IMR-90 (cell line): ENCODE data around the gene ADGRG4. TPM values are rescaled to one million over a fixed set of nuclear protein-coding genes. Genes with fewer than 3 reads are reported as not detected.
A peak's percentile ranks its signal among the peaks of the same experiment; 100 is the strongest.

ENCODE experiments used
- ATAC-seq: fragments of 200-7000 bp; cut with Tn5 transposase; 2 replicates; pipeline ENCODE4 v1.9.1; 2020; ENCODE audit warnings: low read depth, mild to moderate bottlenecking, moderate library complexity
- BruUV-seq: library from RNA; stranded (reverse); fragments of 400-500 nt; replicated peaks from 2 replicates; lab custom pipeline; 2021; lab: Mats Ljungman, UMichigan
- CTCF ChIA-PET: fragments of 300-600 bp; formaldehyde crosslinking; extraction: SDS; loops from one replicate; lab custom pipeline; 2021; ENCODE audit warnings: antibody characterized with exemption; lab: Yijun Ruan, JAX
- POLR2A ChIA-PET: fragments of 300-600 bp; sonication (Branson Sonifier 250); formaldehyde crosslinking; loops from one replicate; lab custom pipeline; 2022; ENCODE audit warnings: antibody characterized with exemption; ENCODE audit not compliant: unreplicated experiment; lab: Charles Lee
- DNase-seq: peaks from one replicate; pipeline ENCODE4 v3.0.0; 2013
- H2AFZ ChIP-seq: replicated peaks from 2 replicates; pipeline ENCODE3; 2013; ENCODE audit warnings: low read length, mild to moderate bottlenecking; ENCODE audit not compliant: poor library complexity
- H2AK5ac ChIP-seq: 2 replicates; pipeline ENCODE4 v1.6.1; 2013; ENCODE audit warnings: low read depth, low read length, inconsistent platforms
- H2AK9ac ChIP-seq: replicated peaks from 2 replicates; pipeline ENCODE3; 2013; ENCODE audit warnings: mild to moderate bottlenecking, low read depth, low read length, moderate library complexity; ENCODE audit not compliant: poor library complexity
- H2BK120ac ChIP-seq: 2 replicates; pipeline ENCODE4 v1.6.1; 2013; ENCODE audit warnings: low read depth, low read length, inconsistent platforms
- H2BK15ac ChIP-seq: 3 replicates; pipeline ENCODE4 v1.6.1; 2013; ENCODE audit warnings: low read depth, low read length, inconsistent platforms
- H2BK20ac ChIP-seq: 2 replicates; pipeline ENCODE4 v1.6.1; 2013; ENCODE audit warnings: low read depth, mild to moderate bottlenecking, inconsistent platforms, low read length, moderate library complexity
- H2BK5ac ChIP-seq: 2 replicates; pipeline ENCODE4 v1.6.1; 2013; ENCODE audit warnings: mild to moderate bottlenecking, low read depth, low read length, inconsistent platforms; ENCODE audit not compliant: poor library complexity, severe bottlenecking
- H3K14ac ChIP-seq: replicated peaks from 2 replicates; pipeline ENCODE4 v1.6.1; 2013; ENCODE audit warnings: low read depth, low read length, inconsistent platforms
- H3K18ac ChIP-seq: 2 replicates; pipeline ENCODE4 v1.6.1; 2013; ENCODE audit warnings: low read depth, low read length, control low read depth
- H3K23ac ChIP-seq: 2 replicates; pipeline ENCODE4 v1.6.1; 2013; ENCODE audit warnings: low read depth, low read length, inconsistent platforms
- H3K27ac ChIP-seq: 2 replicates; pipeline ENCODE4 v1.5.1; 2013; ENCODE audit warnings: mild to moderate bottlenecking, control low read depth, low read length; ENCODE audit not compliant: insufficient read depth
- H3K27me3 ChIP-seq: 2 replicates; pipeline ENCODE4 v1.6.1; 2013; ENCODE audit warnings: low read length; ENCODE audit not compliant: control insufficient read depth, insufficient read depth
- H3K36me3 ChIP-seq: 2 replicates; pipeline ENCODE4 v1.6.1; 2013; ENCODE audit warnings: low read length, mixed read lengths; ENCODE audit not compliant: control insufficient read depth, insufficient read depth
- H3K4ac ChIP-seq: 2 replicates; pipeline ENCODE4 v1.6.1; 2013; ENCODE audit warnings: low read depth, low read length, inconsistent platforms
- H3K4me1 ChIP-seq: 2 replicates; pipeline ENCODE4 v1.6.1; 2013; ENCODE audit warnings: low read length, mixed read lengths; ENCODE audit not compliant: control insufficient read depth, insufficient read depth
- H3K4me2 ChIP-seq: 2 replicates; pipeline ENCODE4 v1.6.1; 2013; ENCODE audit warnings: low read depth, mild to moderate bottlenecking, control low read depth, low read length, moderate library complexity
- H3K4me3 ChIP-seq: 2 replicates; pipeline ENCODE4 v1.5.1; 2013; ENCODE audit warnings: low read depth, mild to moderate bottlenecking, control low read depth, low read length, moderate library complexity; ENCODE audit not compliant: insufficient read depth
- H3K56ac ChIP-seq: 2 replicates; pipeline ENCODE4 v1.6.1; 2013; ENCODE audit warnings: low read length, inconsistent platforms; ENCODE audit not compliant: insufficient read depth; ENCODE audit errors: extremely low read depth
- H3K79me1 ChIP-seq, 2 experiments: 2 replicates each; pipeline ENCODE4 v1.6.1; 2013; ENCODE audit warnings: low read length in 2 of 2, inconsistent platforms in 1 of 2, low read depth in 1 of 2
- H3K9ac ChIP-seq: 2 replicates; pipeline ENCODE4 v1.6.1; 2013; ENCODE audit warnings: low read depth, low read length, control low read depth
- H3K9me1 ChIP-seq: 2 replicates; pipeline ENCODE4 v1.6.1; 2013; ENCODE audit warnings: low read length, inconsistent platforms; ENCODE audit not compliant: insufficient read depth
- H3K9me3 ChIP-seq: 2 replicates; pipeline ENCODE4 v1.6.1; 2013; ENCODE audit warnings: low read length; ENCODE audit not compliant: control insufficient read depth, insufficient read depth
- H4K20me1 ChIP-seq: 2 replicates; pipeline ENCODE4 v1.6.1; 2013; ENCODE audit warnings: low read length, inconsistent platforms; ENCODE audit not compliant: insufficient read depth
- H4K5ac ChIP-seq: 2 replicates; pipeline ENCODE4 v1.6.1; 2013; ENCODE audit warnings: mild to moderate bottlenecking, low read depth, low read length, control low read depth
- H4K8ac ChIP-seq, 2 experiments: 2 replicates each; pipeline ENCODE4 v1.6.1; 2013; ENCODE audit warnings: low read depth in 2 of 2, low read length in 2 of 2, control low read depth in 1 of 2, inconsistent platforms in 1 of 2
- H4K91ac ChIP-seq: 2 replicates; pipeline ENCODE4 v1.6.1; 2013; ENCODE audit warnings: low read depth, low read length, inconsistent platforms; ENCODE audit not compliant: insufficient read depth
- CEBPB ChIP-seq: IDR thresholded peaks from 2 replicates; pipeline ENCODE4 v1.6.1; 2012; ENCODE audit warnings: low read depth, low read length, improper control_type of control experiment
- CHD1 ChIP-seq: IDR thresholded peaks from 2 replicates; pipeline ENCODE4 v1.6.1; 2012; ENCODE audit warnings: low read depth, low read length, improper control_type of control experiment
- CTCF ChIP-seq: conservative IDR thresholded peaks from 2 replicates; pipeline ENCODE4 v1.5.1; 2012; ENCODE audit warnings: mild to moderate bottlenecking, low read depth, low read length, improper control_type of control experiment
- MAFK ChIP-seq: IDR thresholded peaks from 2 replicates; pipeline ENCODE4 v1.6.1; 2012; ENCODE audit warnings: low read depth, low read length, improper control_type of control experiment
- dilution Hi-C: fragments of 300-500 bp; cut with HindIII; formaldehyde crosslinking; loops from one replicate; pipeline ENCODE4 v1.14.3; 2018; ENCODE audit warnings: low sequenced_read_pairs; ENCODE audit not compliant: unreplicated experiment
- in situ Hi-C: fragments of 300-500 bp; cut with MboI; formaldehyde crosslinking; loops from 3 replicates; pipeline ENCODE4 v1.14.3; 2019; ENCODE audit warnings: low sequenced_read_pairs, inconsistent platforms, mixed read lengths
- intact Hi-C: fragments of 100-400 bp; cut with micrococcal nuclease; formaldehyde crosslinking; loops from 2 replicates; pipeline ENCODE4 v1.10.0; 2022
- polyA plus RNA-seq, 3 experiments: library from polyadenylated mRNA; depleted of rRNA; stranded (reverse); fragments of >200 nt; gene quantifications; 2 replicates each; pipeline ENCODE4 v1.2.3, GENCODE V29; 2012; ENCODE audit warnings: low replicate concordance in 1 of 3
- total RNA-seq: library from RNA; depleted of rRNA; stranded (reverse); fragments of >200 nt; gene quantifications from 2 replicates; pipeline ENCODE4 v1.2.3, GENCODE V29; 2012

ADGRG4 gene
- total and polyA plus RNA-seq, 2 of the 4 experiments (the other 2 are of a cell fraction), result under 0.01 TPM; not detected in 1

GRCh38 chrX:136260776-136261175 lies 40.0 kb upstream of the ADGRG4 start:
- peaks cover 14% of the 10 kb centered on the region for H3K4me1 ChIP-seq
- H3K9me1 ChIP-seq, result peaks cover 13% of the 10 kb centered on the region; the same call in 1 of the 2 replicates
- ChIA-PET CTCF (interaction anchor here (1.2 kb wide), 1 partner anchor 233 kb away, joined by 3 read pairs; no protein-coding TSS in a partner anchor), POLR2A (no interaction called here)
- peak overlapping the region; percentile 84 for H2BK120ac ChIP-seq
- no peaks in the 10 kb centered on the region for H3K36me3 ChIP-seq
- H2AK5ac ChIP-seq, result no peak overlapping the region
- peak overlapping the region; percentile 80 for H2BK20ac ChIP-seq
- no peaks in the 10 kb centered on the region for H3K79me1 ChIP-seq
- no peaks in the 10 kb centered on the region for H3K9me3 ChIP-seq
- peak overlapping the region; percentile 92 for H3K4ac ChIP-seq
- H3K14ac ChIP-seq, result peak overlapping the region; percentile 79
- ATAC-seq, result peak; percentile 84
- BruUV-seq, result no TSS peak
- TF ChIP-seq CTCF (no peak), CHD1 (no peak), MAFK (peak; percentile 14; the same call in 1 of the 2 replicates), CEBPB (peak; percentile 20; the same call in 1 of the 2 replicates)
- peak; percentile 89 for DNase-seq
- intact Hi-C loops (loop anchor here (10.0 kb wide), 1 partner anchor 434 kb away; no protein-coding TSS in a partner anchor), in situ Hi-C loops (no loop called here), dilution Hi-C loops (no loop called here)
- H3K4me3 ChIP-seq, result no peak overlapping the region
- H3K27me3 ChIP-seq, result no peaks in the 10 kb centered on the region
- H3K23ac ChIP-seq, result no peak overlapping the region
- peak overlapping the region; percentile 52 for H3K4me2 ChIP-seq
- peak overlapping the region; percentile 85 for H2BK5ac ChIP-seq
- no peak overlapping the region for H2BK15ac ChIP-seq
- peak overlapping the region; percentile 72 for H2AFZ ChIP-seq
- H4K8ac ChIP-seq, result peak overlapping the region in 1 of 2 experiments; percentile 76; a peak in 1 of 4 replicates
- H4K5ac ChIP-seq, result no peak overlapping the region
- H2AK9ac ChIP-seq, result peak overlapping the region; percentile 44
- no peak overlapping the region for H3K18ac ChIP-seq
- H3K9ac ChIP-seq, result no peak overlapping the region
- H4K91ac ChIP-seq, result 0 out of 2 replicates have a peak overlapping the region, but pooled peaks have one; percentile 21
- peak overlapping the region; percentile 10; the same call in 1 of the 2 replicates for H3K56ac ChIP-seq
- H3K27ac ChIP-seq, result peak overlapping the region; percentile 35; the same call in 1 of the 2 replicates
- no peaks in the 10 kb centered on the region for H4K20me1 ChIP-seq
